NCI-H526 treated with DMSO at 0.1 percent for 48 hours (cell line): Measurements from ENCODE around the gene MXRA8.

Source experiments
- DNase-seq: peaks from one replicate; lab custom pipeline; 2025; lab: John Stamatoyannopoulos, UW

Gene MXRA8

GRCh38 chr1:1349256-1350012 is 8.9 kb downstream of the MXRA8 start, which contains the start of gene DVL1:
DVL1 (minus strand) TSS chr1:1349418; CDS start chr1:1349065, 353 bp downstream.
- DNase-seq, result no peak

- DNase-seq, result no peak
Observed at GRCh38 chr1:1348420-1349255, 9.7 kb downstream of the MXRA8 start.

- DNase-seq, result no peak
Observed at GRCh38 chr1:1347663-1348419, 10.5 kb downstream of the MXRA8 start.

- DNase-seq, result no peak
Observed at GRCh38 chr1:1347026-1347595, 11.2 kb downstream of the MXRA8 start.

- no peak for DNase-seq
Observed at GRCh38 chr1:1346501-1346890, 11.9 kb downstream of the MXRA8 start.

GRCh38 chr1:1345860-1346500 is 12.4 kb downstream of the MXRA8 start:
- no peak for DNase-seq

GRCh38 chr1:1345384-1345783 is 13.0 kb downstream of the MXRA8 start:
- no peak for DNase-seq

- DNase-seq, result no peak
Observed at GRCh38 chr1:1344655-1345361, 13.5 kb downstream of the MXRA8 start.

- DNase-seq, result no peak
Observed at GRCh38 chr1:1343811-1344421, 14.4 kb downstream of the MXRA8 start.

- no peak for DNase-seq
Observed at GRCh38 chr1:1342584-1343115, 15.7 kb downstream of the MXRA8 start.

- no peak for DNase-seq
Observed at GRCh38 chr1:1342061-1342562, 16.2 kb downstream of the MXRA8 start.

GRCh38 chr1:1341549-1342021 is 16.8 kb downstream of the MXRA8 start:
- DNase-seq, result no peak

GRCh38 chr1:1340791-1341548 is 17.4 kb downstream of the MXRA8 start:
- DNase-seq, result no peak

GRCh38 chr1:1340185-1340584 is 18.2 kb downstream of the MXRA8 start:
- DNase-seq, result no peak

- DNase-seq, result no peak
Observed at GRCh38 chr1:1338278-1338677, 20.1 kb downstream of the MXRA8 start.

- peak; percentile 24 for DNase-seq
Observed at GRCh38 chr1:1337793-1338147, 20.6 kb downstream of the MXRA8 start.

- no peak for DNase-seq
Observed at GRCh38 chr1:1336931-1337792, 21.2 kb downstream of the MXRA8 start.

GRCh38 chr1:1336446-1336845 is 21.9 kb downstream of the MXRA8 start:
- DNase-seq, result no peak
